Panc1 (cell line): Measurements from ENCODE around the gene PHYH. TPM values are rescaled to one million over a fixed set of nuclear protein-coding genes. Genes with fewer than 3 reads are reported as not detected.

ENCODE experiments used
- ATAC-seq: fragments of 200-7000 bp; cut with Tn5 transposase; 2 replicates; pipeline ENCODE4 v1.9.1; 2020; ENCODE audit warnings: mild to moderate bottlenecking, moderate library complexity
- BruUV-seq: library from RNA; stranded (reverse); fragments of 400-500 nt; replicated peaks from 2 replicates; lab custom pipeline; 2021; lab: Mats Ljungman, UMichigan
- CTCF ChIA-PET: fragments of 300-600 bp; sonication (Branson Sonifier 250); formaldehyde crosslinking; loops from one replicate; lab custom pipeline; 2022; ENCODE audit warnings: antibody characterized with exemption; lab: Charles Lee
- POLR2A ChIA-PET: fragments of 300-600 bp; sonication (Branson Sonifier 250); formaldehyde crosslinking; loops from one replicate; lab custom pipeline; 2022; ENCODE audit warnings: antibody characterized with exemption; lab: Charles Lee
- DNase-seq: peaks from one replicate; pipeline ENCODE4 v3.0.0-alpha.2; 2010; ENCODE audit warnings: low read depth, low spot score
- H3K27ac ChIP-seq: 2 replicates; pipeline ENCODE4 v1.5.1; 2011; ENCODE audit warnings: mild to moderate bottlenecking, low read length, inconsistent platforms
- H3K27me3 ChIP-seq: fragments of 200-500 bp; sonication (Bioruptor generic); 2 replicates; pipeline ENCODE4 v1.6.0; 2014; ENCODE audit warnings: low read length, inconsistent platforms; ENCODE audit not compliant: control insufficient read depth, insufficient read depth
- H3K36me3 ChIP-seq: fragments of 200-500 bp; sonication (Bioruptor generic); 2 replicates; pipeline ENCODE4 v1.5.1; 2014; ENCODE audit warnings: inconsistent platforms, mild to moderate bottlenecking, low read length, moderate library complexity; ENCODE audit not compliant: control insufficient read depth, insufficient read depth
- H3K4me1 ChIP-seq: 2 replicates; pipeline ENCODE4 v1.5.1; 2011; ENCODE audit warnings: inconsistent platforms, mild to moderate bottlenecking, low read length, moderate library complexity; ENCODE audit not compliant: control insufficient read depth, insufficient read depth
- H3K4me3 ChIP-seq, 2 experiments: 2 replicates each; pipeline ENCODE4 v1.5.1; 2011 to 2012; ENCODE audit warnings: low read depth in 2 of 2, low read length in 2 of 2, mild to moderate bottlenecking in 2 of 2, inconsistent platforms in 1 of 2, moderate library complexity in 1 of 2
- H3K9me3 ChIP-seq: fragments of 200-500 bp; sonication (Bioruptor generic); 2 replicates; pipeline ENCODE4 v1.5.1; 2014; ENCODE audit warnings: low read depth, mild to moderate bottlenecking, inconsistent platforms, low read length, moderate library complexity; ENCODE audit not compliant: control insufficient read depth, insufficient read depth
- CTCF ChIP-seq: fragments of 450-650 bp; IDR thresholded peaks from 2 replicates; pipeline ENCODE4 v1.5.1; 2017; ENCODE audit warnings: mild to moderate bottlenecking
- POLR2AphosphoS5 ChIP-seq: IDR thresholded peaks from 2 replicates; pipeline ENCODE4 v1.6.1; 2012; ENCODE audit warnings: mild to moderate bottlenecking, low read depth, low read length, moderate library complexity
- REST ChIP-seq, 2 experiments: IDR thresholded peaks; 2 replicates each; pipeline ENCODE4 v1.6.1; 2011 to 2012; ENCODE audit warnings: low read depth in 2 of 2, control low read depth in 1 of 2, low read length in 1 of 2, mild to moderate bottlenecking in 1 of 2, moderate library complexity in 1 of 2; ENCODE audit not compliant: insufficient read depth in 1 of 2
- SIN3A ChIP-seq: IDR thresholded peaks from 2 replicates; pipeline ENCODE4 v1.6.1; 2012; ENCODE audit warnings: low read depth, mild to moderate bottlenecking, low read length, moderate library complexity, borderline replicate concordance; ENCODE audit not compliant: insufficient read depth
- TCF7L2 ChIP-seq: IDR thresholded peaks from 2 replicates; pipeline ENCODE4 v1.6.1; 2011; ENCODE audit warnings: mild to moderate bottlenecking, low read depth, low read length, inconsistent platforms
- in situ Hi-C: cut with HindIII; loops from 2 replicates; pipeline ENCODE4 v1.10.0; 2016; ENCODE audit warnings: low sequenced_read_pairs, low pct_unique_long_range_greater_than_20kb
- intact Hi-C: fragments of 100-400 bp; cut with micrococcal nuclease; formaldehyde crosslinking; loops from one replicate; pipeline ENCODE4 v1.10.0; 2022; ENCODE audit not compliant: unreplicated experiment
- total RNA-seq: library from RNA; stranded (reverse); gene quantifications from one replicate; pipeline ENCODE4 v1.2.1, GENCODE V29; 2021; ENCODE audit not compliant: unreplicated experiment

The PHYH gene
- total RNA-seq, 1 experiment from 2014 or later = 41.3 TPM

- DNase-seq (no peak), ATAC-seq (no peak)
- CTCF ChIA-PET = no interaction called here
- POLR2A ChIA-PET = no interaction called here
- in situ Hi-C loops (no loop called here), intact Hi-C loops (no loop called here)
- Histone ChIP-seq H3K27me3 (no peaks in the 10 kb centered on the region), H3K27ac (no peak overlapping the region), H3K4me3 (no peak overlapping the region), H3K4me1 (no peaks in the 10 kb centered on the region), H3K9me3 (no peaks in the 10 kb centered on the region), H3K36me3 (no peaks in the 10 kb centered on the region)
- TF ChIP-seq TCF7L2 = no peak
- BruUV-seq = no TSS peak
Observed at GRCh38 chr10:13311177-13311575, 11.3 kb upstream of the PHYH start.

- intact Hi-C loops = no loop called here
- Histone ChIP-seq H3K27me3 (no peaks in the 10 kb centered on the region), H3K27ac (no peak overlapping the region), H3K4me3 (no peak overlapping the region), H3K36me3 (no peaks in the 10 kb centered on the region), H3K9me3 (no peaks in the 10 kb centered on the region), H3K4me1 (no peaks in the 10 kb centered on the region)
- ATAC-seq (no peak; the same call in 1 of the 2 replicates), DNase-seq (no peak)
- CTCF ChIA-PET = no interaction called here
- in situ Hi-C loops = no loop called here
- POLR2A ChIA-PET = no interaction called here
- TF ChIP-seq TCF7L2 (no peak), REST (IDR thresholded peaks at IDR 0.05; ENCODE audit: insufficient read depth in 1 of 2, low read depth in 2 of 2, low read length in 1 of 2) (no peak), POLR2AphosphoS5 (no peak), SIN3A (no peak), CTCF (no peak)
- BruUV-seq = no TSS peak
Observed at GRCh38 chr10:13310518-13311176, 10.8 kb upstream of the PHYH start.

DNA sequence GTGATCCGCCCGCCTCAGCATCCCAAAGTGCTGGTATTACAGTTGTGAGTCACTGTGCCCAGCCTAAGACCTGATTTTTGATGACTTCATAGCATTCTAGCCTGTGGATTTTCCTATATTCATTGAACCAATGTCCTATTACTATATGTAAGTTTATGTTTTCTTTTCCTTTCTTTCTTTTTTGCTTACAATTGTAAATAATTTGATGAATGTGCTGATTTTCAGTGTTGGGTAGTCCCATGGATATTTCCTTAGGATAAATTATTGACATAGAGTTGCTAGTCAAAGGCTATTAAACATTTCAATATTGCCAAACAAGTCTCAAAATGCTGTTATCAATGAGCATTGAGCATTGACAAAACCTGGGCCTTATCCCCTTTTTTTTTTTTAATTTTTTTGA, 9.9 kb upstream of the PHYH start:
- no peak overlapping the region for H3K27ac ChIP-seq
- no peaks in the 10 kb centered on the region for H3K9me3 ChIP-seq
- no peaks in the 10 kb centered on the region for H3K36me3 ChIP-seq
- intact Hi-C loops = no loop called here
- H3K4me1 ChIP-seq = no peaks in the 10 kb centered on the region
- CTCF ChIA-PET = no interaction called here
- no peak for ATAC-seq
- POLR2A ChIA-PET = no interaction called here
- in situ Hi-C loops = no loop called here
- H3K27me3 ChIP-seq = no peaks in the 10 kb centered on the region
- no peak overlapping the region for H3K4me3 ChIP-seq
- TF ChIP-seq CTCF (no peak), REST (IDR thresholded peaks at IDR 0.05; ENCODE audit: insufficient read depth in 1 of 2, low read depth in 2 of 2, low read length in 1 of 2) (no peak), SIN3A (no peak), TCF7L2 (no peak), POLR2AphosphoS5 (no peak)
- no TSS peak for BruUV-seq
- DNase-seq = no peak
